ENCODE data around the gene CNGA1.

CNGA1 gene

GRCh38 chr4:47915378-47915777, 101.1 kb downstream of the CNGA1 start:
- no peak overlapping the region; the same call in 1 of the 2 replicates for H3K27ac ChIP-seq
- no peak for TF ChIP-seq CTCF (conservative IDR thresholded peaks at IDR 0.05)

- no peak for TF ChIP-seq CTCF (conservative IDR thresholded peaks at IDR 0.05)
- peak overlapping the region; percentile 95; the same call in 1 of the 2 replicates for H3K27ac ChIP-seq
These were observed 101.6 kb downstream of the CNGA1 start for GRCh38 chr4:47914926-47915237.

GRCh38 chr4:47914220-47914925, 102.1 kb downstream of the CNGA1 start, which contains the start of gene NFXL1:
Gene NFXL1, minus strand, starts transcription at chr4:47914583. Its CDS starts 380 bp downstream, at chr4:47914203.
- no peak; the same call in 1 of the 2 replicates for TF ChIP-seq CTCF (conservative IDR thresholded peaks at IDR 0.05)
- H3K27ac ChIP-seq = peak within 1 kb of the TSS; percentile 95

DNA sequence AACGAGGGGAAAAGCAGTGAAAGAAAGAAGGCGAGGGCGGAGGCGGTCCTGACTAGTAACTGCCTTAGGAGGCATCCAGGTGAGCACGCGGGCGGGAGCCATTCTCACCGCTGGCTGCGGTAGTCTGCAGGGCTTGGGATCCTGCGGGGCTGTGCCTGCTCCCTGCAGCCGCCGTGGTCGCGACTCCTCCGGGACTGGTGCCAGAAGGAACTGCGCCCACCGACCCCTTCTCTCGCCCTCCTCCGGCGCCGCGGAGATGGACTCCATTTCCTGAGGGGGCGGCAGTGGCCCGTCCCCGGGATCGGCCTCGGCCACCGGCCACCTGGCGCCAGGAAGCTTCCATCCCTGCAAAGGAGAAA, 102.6 kb downstream of the CNGA1 start:
- peak overlapping the region; percentile 95 for H3K27ac ChIP-seq
- no peak; the same call in 1 of the 2 replicates for TF ChIP-seq CTCF (conservative IDR thresholded peaks at IDR 0.05)

DNA sequence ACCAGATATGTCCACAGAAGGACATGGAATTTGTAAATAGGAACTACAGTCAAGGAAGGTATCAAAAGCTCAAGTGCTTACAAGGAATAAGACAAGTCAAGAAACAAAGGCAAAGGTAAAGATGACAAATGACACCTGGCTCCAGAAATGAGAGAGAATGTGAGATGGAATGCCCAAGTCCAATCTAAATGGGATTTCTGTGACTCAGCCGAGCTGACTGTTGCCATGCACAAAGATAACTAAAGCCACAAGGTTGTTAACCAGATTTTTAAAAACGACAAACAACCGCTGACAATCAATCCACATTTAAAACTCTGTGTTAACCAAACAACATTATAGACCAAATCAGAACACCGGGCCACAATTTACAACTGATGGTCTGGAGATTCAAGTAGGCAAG, 103.2 kb downstream of the CNGA1 start:
- peak overlapping the region; percentile 95 for H3K27ac ChIP-seq
- no peak for TF ChIP-seq CTCF (conservative IDR thresholded peaks at IDR 0.05)

DNA sequence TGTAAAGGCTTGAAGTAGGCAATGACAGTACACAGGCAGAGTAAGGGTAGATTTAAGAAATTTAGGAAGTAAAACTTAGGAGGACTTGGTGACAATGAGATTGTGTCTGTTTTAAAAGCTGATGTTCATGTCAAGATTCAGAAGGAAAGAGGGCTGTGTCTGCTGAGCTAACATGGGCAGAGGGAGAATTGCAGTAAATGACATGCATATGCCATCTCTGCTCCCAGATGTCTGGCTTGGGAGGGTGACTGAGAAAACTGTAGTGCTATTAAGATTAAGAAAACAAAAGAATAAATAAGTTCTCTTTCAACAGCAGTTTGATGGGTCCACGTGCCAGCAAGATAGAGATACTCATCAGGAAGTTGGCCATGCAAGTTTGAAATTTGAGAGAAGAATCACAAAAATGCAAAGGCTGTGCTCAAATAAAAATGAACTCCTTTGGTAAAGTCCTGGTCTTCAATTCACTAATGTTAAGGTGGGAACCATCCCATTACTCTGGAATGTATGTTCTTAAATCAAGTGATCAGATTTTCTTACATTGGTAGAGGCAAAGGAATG, 109.3 kb downstream of the CNGA1 start:
- no peak for TF ChIP-seq CTCF (conservative IDR thresholded peaks at IDR 0.05)
- H3K27ac ChIP-seq = no peak overlapping the region

DNA sequence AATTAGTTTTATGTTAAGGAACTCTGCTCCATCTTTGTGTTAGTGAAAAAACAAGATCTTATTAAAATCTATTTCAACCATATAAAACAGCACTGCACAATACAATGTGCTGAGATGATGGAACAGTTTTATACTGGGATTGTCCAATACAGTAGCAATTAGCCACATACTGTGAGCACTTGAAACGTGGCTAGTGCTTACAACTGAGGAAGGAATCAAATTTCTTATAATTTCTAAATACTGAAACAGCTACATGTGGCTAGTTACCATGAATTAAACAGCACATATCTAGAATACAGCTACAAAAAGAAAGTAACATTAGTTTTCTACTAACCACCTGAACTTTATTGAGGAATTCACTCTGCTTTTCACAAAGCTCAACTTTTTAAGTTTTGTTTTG, 116.8 kb downstream of the CNGA1 start:
- no peak overlapping the region for H3K27ac ChIP-seq

More for the DNA sequence above, 116.8 kb downstream of the CNGA1 start:
- no peak for TF ChIP-seq CTCF (conservative IDR thresholded peaks at IDR 0.05)
